Testis (tissue), 3 donors: Measurements from ENCODE around the gene DDIT3. TPM values are rescaled to one million over a fixed set of nuclear protein-coding genes. Genes with fewer than 3 reads are reported as not detected.
A peak's percentile ranks its signal among the peaks of the same experiment; 100 is the strongest.

Source experiments
- DNase-seq: peaks from one replicate; pipeline ENCODE4 v3.0.0-alpha.2; 2019
- H3K27ac ChIP-seq, 2 donors: fragments of 200-600 bp; sonication (generic); one replicate each; pipeline ENCODE4 v1.5.1; 2019
- H3K27me3 ChIP-seq: fragments of 200-600 bp; sonication (generic); one replicate; pipeline ENCODE4 v1.5.1; 2019
- H3K36me3 ChIP-seq: fragments of 200-600 bp; sonication (generic); one replicate; pipeline ENCODE4 v1.5.1; 2017; ENCODE audit warnings: low read depth; ENCODE audit errors: missing control alignments
- H3K4me1 ChIP-seq: fragments of 200-600 bp; sonication (generic); one replicate; pipeline ENCODE4 v1.5.1; 2019
- H3K4me3 ChIP-seq, 2 donors: fragments of 200-600 bp; sonication (generic); one replicate each; pipeline ENCODE4 v1.5.1; 2017 to 2019
- H3K9me3 ChIP-seq: fragments of 200-600 bp; sonication (generic); one replicate; pipeline ENCODE4 v1.5.1; 2017
- CTCF ChIP-seq, 3 experiments: fragments of 450-650 bp in 2 of 3; fragments of 200-600 bp in 1 of 3; sonication (generic) in 1 of 3; IDR thresholded peaks; one replicate each; pipeline ENCODE4 v1.5.1; 2016 to 2019; ENCODE audit warnings: antibody characterized with exemption in 3 of 3, mild to moderate bottlenecking in 2 of 3, moderate library complexity in 1 of 3
- POLR2A ChIP-seq: fragments of 450-650 bp; IDR thresholded peaks from one replicate; pipeline ENCODE4 v1.6.1; 2017; ENCODE audit warnings: antibody characterized with exemption, mild to moderate bottlenecking, moderate library complexity
- WGBS, 2 donors: methylation state at CpG; one replicate each; pipeline ENCODE4 v1.1.5; 2018; 5-methylcytosine and 5-hydroxymethylcytosine counted together
- intact Hi-C: fragments of 100-400 bp; cut with DNase I; formaldehyde crosslinking; loops from one replicate; pipeline ENCODE4 v1.15.1; 2023; ENCODE audit warnings: low total_unique reads
- polyA plus RNA-seq: library from polyadenylated mRNA; stranded (reverse); fragments of 350-450 nt; fragmentation: Illumina TruSeq; extraction: RNeasy Lipid Tissue Mini Kit (QIAGEN cat#74804); gene quantifications from one replicate; pipeline ENCODE4 v1.2.3, GENCODE V29; 2014; ENCODE audit warnings: low read depth, low replicate concordance; ENCODE audit not compliant: insufficient read depth
- total RNA-seq, 2 donors: library from RNA; depleted of rRNA; stranded (reverse); fragments of >200 nt; gene quantifications; one replicate each; pipeline ENCODE4 v1.2.3, GENCODE V29; 2016

Gene DDIT3
- total and polyA plus RNA-seq, 3 donors from 2014 or later = 44.2 to 63.9 (median 45.6) TPM

- H3K4me3 ChIP-seq = no peak overlapping the region
- TF ChIP-seq POLR2A = no peak
- no peak for TF ChIP-seq CTCF (IDR thresholded peaks at IDR 0.05)
- no peak for DNase-seq
- intact Hi-C loops = no loop called here
- H3K27ac ChIP-seq = no peak overlapping the region
- 24 to 38% methylated on average over 2 of the region's 2 CpGs for WGBS, 2 donors
- H3K4me1 ChIP-seq = peaks cover 15% of the 10 kb centered on the region
- H3K36me3 ChIP-seq = no peaks in the 10 kb centered on the region
- no peaks in the 10 kb centered on the region for H3K27me3 ChIP-seq
- H3K9me3 ChIP-seq = no peaks in the 10 kb centered on the region
These were observed 28.2 kb upstream of the DDIT3 start for GRCh38 chr12:57548488-57548887.

DNA sequence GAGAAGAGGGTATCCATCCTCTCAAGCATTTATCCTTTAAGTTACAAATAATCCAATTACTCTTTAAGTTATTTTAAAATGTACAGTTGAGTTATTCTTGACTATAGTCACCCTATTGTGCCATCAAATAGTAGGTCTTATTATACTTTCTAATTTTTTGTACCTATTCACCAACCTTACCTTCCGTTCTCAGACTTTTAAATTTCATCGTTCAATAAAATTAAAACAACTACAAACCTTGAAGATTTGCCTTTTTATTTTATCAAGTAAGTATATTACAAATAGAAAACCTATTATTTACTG lies 27.6 kb upstream of the DDIT3 start:
- Histone ChIP-seq H3K27me3 (no peaks in the 10 kb centered on the region), H3K4me3 (no peak overlapping the region), H3K36me3 (no peaks in the 10 kb centered on the region), H3K4me1 (peaks cover 15% of the 10 kb centered on the region), H3K27ac (no peak overlapping the region), H3K9me3 (no peaks in the 10 kb centered on the region)
- no peak for TF ChIP-seq POLR2A
- TF ChIP-seq CTCF (IDR thresholded peaks at IDR 0.05) = no peak
- WGBS, 2 donors = 84 to 89% methylated on average over 2 of the region's 2 CpGs
- intact Hi-C loops = no loop called here
- DNase-seq = no peak

- H3K27ac ChIP-seq = no peak overlapping the region
- no peak for DNase-seq
- H3K4me1 ChIP-seq = peaks cover 15% of the 10 kb centered on the region
These were observed 27.1 kb upstream of the DDIT3 start for GRCh38 chr12:57547288-57548012.

DNA sequence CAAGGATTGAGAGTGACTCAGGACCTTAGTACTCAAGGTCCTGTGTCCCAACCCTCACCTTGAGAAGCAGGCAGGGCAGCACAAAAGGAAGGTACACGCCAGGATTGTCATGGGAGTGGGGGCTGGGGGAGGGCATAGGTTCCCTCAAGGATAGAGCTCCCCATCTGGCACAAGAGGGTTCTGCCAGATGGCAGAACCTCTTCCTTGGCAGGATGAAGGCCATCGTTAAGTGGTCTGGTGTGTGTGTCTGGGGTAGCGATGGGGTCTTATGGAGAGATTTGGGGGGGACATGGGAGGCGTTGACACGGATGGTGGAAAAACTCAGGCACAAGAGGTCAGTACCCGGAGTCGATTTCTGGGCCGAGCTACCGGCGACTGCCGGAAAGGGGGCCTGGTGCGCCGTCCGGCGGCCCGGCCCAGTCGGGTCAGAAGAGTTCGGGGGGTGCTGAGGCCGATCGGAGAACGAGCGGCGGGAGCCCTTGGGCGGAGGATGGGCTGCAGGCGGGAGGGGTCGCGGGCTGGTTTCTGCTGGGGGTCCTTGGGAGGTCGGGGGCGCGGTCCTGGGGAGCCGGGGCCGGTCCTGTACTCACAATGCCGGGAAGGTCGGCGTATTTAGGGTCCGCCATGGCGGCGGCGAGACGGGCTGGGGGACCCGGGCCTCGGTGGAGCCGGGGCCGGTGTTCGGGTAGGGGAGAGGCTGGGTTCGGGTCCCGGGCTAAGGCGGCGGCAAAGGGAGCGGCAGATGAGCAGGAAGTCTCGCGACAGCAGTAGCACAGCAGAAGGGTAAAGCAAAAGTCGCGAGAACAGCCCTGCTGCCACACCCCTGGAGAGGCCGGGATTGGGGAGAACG lies 26.3 kb upstream of the DDIT3 start, which contains the start of gene DCTN2:
Gene DCTN2, minus strand, starts transcription at position 755 of the 850 bp plus-strand sequence. Its CDS starts 129 bp downstream, at position 626.
- H3K36me3 ChIP-seq = no peaks in the 10 kb centered on the region
- peaks cover 15% of the 10 kb centered on the region for H3K4me1 ChIP-seq

More at GRCh38 chr12:57547288-57548012, 27.1 kb upstream of the DDIT3 start:
- TF ChIP-seq CTCF (IDR thresholded peaks at IDR 0.05) (no peak), POLR2A (no peak)
- Histone ChIP-seq H3K9me3 (no peaks in the 10 kb centered on the region), H3K4me3 (peak overlapping the region; percentile 79 to 94), H3K36me3 (no peaks in the 10 kb centered on the region), H3K27me3 (no peaks in the 10 kb centered on the region)
- intact Hi-C loops = no loop called here
- 17 to 20% methylated on average over 9 of the region's 9 CpGs for WGBS, 2 donors

More for the DNA sequence above, 26.3 kb upstream of the DDIT3 start, which contains the start of gene DCTN2:
- Histone ChIP-seq H3K9me3 (no peaks in the 10 kb centered on the region), H3K27me3 (no peaks in the 10 kb centered on the region), H3K4me3 (peak within 1 kb of the TSS; percentile 79 to 94), H3K27ac (peak within 1 kb of the TSS; percentile 76 to 79)
- intact Hi-C loops = no loop called here
- WGBS, 2 donors = 0% methylated on average over 50 to 56 of the region's 56 CpGs
- TF ChIP-seq POLR2A = no peak
- no peak for TF ChIP-seq CTCF (IDR thresholded peaks at IDR 0.05)
- peak; percentile 99 for DNase-seq
